Measurements from ENCODE around the gene ZSCAN1. TPM values are rescaled to one million over a fixed set of nuclear protein-coding genes. Genes with fewer than 3 reads are reported as not detected.

The ZSCAN1 gene
- total and polyA plus RNA-seq, 12 donors: 0.15 to 0.32 (median 0.28) TPM; not detected in 9

DNA sequence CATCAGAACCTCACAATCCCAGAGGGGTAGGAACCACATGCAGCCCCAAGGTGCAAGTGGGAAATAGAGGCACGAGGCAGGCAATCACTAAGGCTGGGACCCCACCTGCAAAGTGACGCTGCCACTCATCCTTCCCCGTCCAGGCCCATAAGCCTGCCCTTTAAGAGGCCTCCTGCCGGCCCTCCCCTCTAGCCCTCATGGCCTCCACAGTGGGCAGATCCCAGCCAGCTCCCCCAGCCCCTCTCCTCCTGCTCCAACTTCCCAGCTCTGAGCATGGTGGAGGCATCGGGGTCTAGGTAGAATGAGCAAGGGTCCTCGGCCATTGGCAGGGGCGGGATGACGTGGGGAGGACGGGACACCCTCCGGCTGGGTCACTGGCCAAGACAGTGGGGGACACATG lies 61.5 kb downstream of the ZSCAN1 start:
- Histone ChIP-seq H3K4me3 (no peak overlapping the region), H3K27me3 (no peaks in the 10 kb centered on the region), H3K9me3 (peaks cover 0 to 82% (median 0%) of the 10 kb centered on the region in 11 donors), H3K27ac (no peak overlapping the region), H3K36me3 (peaks cover 0 to 23% (median 0%) of the 10 kb centered on the region in 9 donors), H3K4me1 (peaks cover 0 to 22% (median 11%) of the 10 kb centered on the region in 9 donors)
- ATAC-seq (no peak), DNase-seq (no peak)
- TF ChIP-seq, protein P1, sequence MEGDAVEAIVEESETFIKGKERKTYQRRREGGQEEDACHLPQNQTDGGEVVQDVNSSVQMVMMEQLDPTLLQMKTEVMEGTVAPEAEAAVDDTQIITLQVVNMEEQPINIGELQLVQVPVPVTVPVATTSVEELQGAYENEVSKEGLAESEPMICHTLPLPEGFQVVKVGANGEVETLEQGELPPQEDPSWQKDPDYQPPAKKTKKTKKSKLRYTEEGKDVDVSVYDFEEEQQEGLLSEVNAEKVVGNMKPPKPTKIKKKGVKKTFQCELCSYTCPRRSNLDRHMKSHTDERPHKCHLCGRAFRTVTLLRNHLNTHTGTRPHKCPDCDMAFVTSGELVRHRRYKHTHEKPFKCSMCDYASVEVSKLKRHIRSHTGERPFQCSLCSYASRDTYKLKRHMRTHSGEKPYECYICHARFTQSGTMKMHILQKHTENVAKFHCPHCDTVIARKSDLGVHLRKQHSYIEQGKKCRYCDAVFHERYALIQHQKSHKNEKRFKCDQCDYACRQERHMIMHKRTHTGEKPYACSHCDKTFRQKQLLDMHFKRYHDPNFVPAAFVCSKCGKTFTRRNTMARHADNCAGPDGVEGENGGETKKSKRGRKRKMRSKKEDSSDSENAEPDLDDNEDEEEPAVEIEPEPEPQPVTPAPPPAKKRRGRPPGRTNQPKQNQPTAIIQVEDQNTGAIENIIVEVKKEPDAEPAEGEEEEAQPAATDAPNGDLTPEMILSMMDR (IDR thresholded peaks at IDR 0.05): no peak
- intact Hi-C loops (cut with DNase I): loop anchor here in 6 of 10 donors (5.0 kb wide), 4 partner anchors 33 to 93 kb away; partner anchors contain the start of genes ZNF135 (in 5 of the 6), ZNF329 (in 1 of the 6) and ZNF606 (in 1 of the 6)
- WGBS, 2 donors: 91 to 97% methylated on average over 10 of the region's 10 CpGs

DNA sequence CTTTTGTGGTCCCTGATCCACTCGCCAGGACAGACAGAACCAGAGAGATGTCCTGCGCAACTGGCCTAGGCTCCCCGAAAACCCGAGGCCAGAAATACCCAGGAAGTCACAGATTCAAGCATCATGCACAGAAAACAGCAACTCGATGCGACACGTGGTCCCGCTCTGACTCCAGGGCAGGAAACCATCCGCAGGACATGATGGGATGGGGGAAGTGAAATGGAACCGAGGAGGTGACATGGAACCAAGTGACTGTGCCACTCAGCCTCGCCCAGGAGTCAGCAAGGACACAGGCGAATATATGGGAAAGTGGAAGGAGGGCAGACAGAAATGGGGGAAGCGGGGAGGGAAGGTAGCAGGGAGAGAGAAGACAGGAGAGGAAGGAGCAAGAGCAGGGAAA lies 63.1 kb downstream of the ZSCAN1 start:
- peak overlapping the region in 1 of 10 donors; percentile 99 for H3K27ac ChIP-seq
- TF ChIP-seq, protein P1 (IDR thresholded peaks at IDR 0.05): no peak
- WGBS, 2 donors: 87 to 90% methylated on average over 13 of the region's 13 CpGs
- no peaks in the 10 kb centered on the region for H3K27me3 ChIP-seq
- ATAC-seq: no peak
- H3K36me3 ChIP-seq: peaks cover 0 to 19% (median 0%) of the 10 kb centered on the region in 9 donors
- DNase-seq: no peak
- H3K4me1 ChIP-seq: peaks cover 0 to 22% (median 11%) of the 10 kb centered on the region in 9 donors
- peak overlapping the region in 9 of 10 donors; percentile 76 to 100 (median 93) for H3K4me3 ChIP-seq
- peaks cover 0 to 82% (median 0%) of the 10 kb centered on the region in 11 donors for H3K9me3 ChIP-seq
- intact Hi-C loops (cut with DNase I): loop anchor here in 6 of 10 donors (5.0 kb wide), 4 partner anchors 35 to 95 kb away; partner anchors contain the start of genes ZNF135 (in 5 of the 6), ZNF329 (in 1 of the 6) and ZNF606 (in 1 of the 6)

DNA sequence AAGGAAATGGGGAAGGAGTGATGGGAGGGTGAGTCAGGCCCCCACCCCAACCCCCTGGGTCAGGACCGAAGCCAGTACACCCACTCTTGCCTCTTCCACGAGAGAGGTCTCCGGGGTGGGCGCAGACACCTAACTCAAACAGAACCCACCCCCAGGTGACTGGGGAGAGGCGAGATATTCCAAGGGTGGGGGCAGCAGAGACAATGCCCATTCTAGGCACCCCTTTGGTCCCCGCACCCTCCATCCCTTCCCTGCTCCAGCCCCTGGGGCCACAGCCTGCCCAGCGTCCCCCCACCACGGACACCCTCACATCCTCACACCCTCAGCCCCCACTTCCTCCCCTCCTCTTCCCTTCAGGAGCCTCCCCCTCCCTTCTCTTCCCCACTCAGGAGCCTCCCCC lies 63.5 kb downstream of the ZSCAN1 start:
- ATAC-seq (no peak), DNase-seq (peak in 1 of 2 donors; percentile 11)
- Histone ChIP-seq H3K4me3 (peak overlapping the region; percentile 68 to 100 (median 88)), H3K36me3 (peaks cover 0 to 14% (median 0%) of the 10 kb centered on the region in 9 donors), H3K27me3 (no peaks in the 10 kb centered on the region), H3K4me1 (peaks cover 0 to 22% (median 11%) of the 10 kb centered on the region in 9 donors), H3K9me3 (peaks cover 0 to 82% (median 0%) of the 10 kb centered on the region in 11 donors), H3K27ac (peak overlapping the region in 7 of 10 donors; percentile 72 to 99 (median 93))
- WGBS, 2 donors: 17 to 46% methylated on average over 4 to 8 of the region's 8 CpGs
- intact Hi-C loops (cut with DNase I): loop anchor here in 6 of 10 donors (5.0 kb wide), 4 partner anchors 35 to 95 kb away; partner anchors contain the start of genes ZNF135 (in 5 of the 6), ZNF329 (in 1 of the 6) and ZNF606 (in 1 of the 6)
- TF ChIP-seq, protein P1 (IDR thresholded peaks at IDR 0.05): no peak

DNA sequence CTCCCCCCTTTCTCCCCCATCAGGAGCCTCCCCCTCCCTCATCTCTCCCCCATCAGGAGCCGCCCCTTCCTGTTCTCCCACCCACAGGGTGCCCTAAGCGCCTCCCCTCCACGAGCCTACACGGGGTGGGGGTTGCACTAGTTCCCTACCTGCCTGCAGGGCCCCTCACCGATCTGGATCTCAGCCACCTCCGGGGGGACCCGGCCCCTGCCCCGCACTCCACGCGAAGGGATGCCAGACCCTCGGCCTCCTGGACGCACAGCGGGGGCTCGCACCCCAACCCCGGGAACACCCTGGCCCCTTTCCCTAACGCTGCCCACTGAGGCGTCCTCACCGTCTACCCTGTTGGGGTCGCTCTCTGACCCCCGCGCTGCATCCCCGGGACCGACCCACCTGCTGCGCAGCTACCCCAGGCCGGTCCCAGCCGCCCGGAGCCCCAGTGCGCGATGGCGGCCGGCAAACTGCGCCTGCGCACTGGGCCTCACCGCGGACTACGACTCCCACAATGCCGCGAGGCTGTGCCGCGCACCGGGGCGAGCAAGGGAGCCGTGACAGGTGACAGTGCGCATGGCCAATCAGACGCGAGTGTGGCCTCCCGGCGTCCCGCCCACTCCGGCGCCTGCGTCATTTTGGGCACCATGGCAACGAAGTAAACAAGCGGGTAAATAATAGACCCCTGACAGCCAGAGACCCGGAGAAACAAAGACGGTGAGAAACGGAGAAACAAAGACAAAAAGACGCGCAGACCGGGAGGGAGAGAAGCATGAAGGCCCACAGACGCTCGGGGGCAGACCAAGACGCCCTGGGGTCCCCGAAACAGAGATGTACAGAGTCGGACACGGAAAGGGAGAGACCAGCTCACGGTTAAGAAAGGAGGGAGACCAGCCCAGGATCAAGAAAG lies 64.2 kb downstream of the ZSCAN1 start, which contains the start of gene ZSCAN18:
TSS of gene ZSCAN18 (minus strand) at position 451 of the 901 bp plus-strand sequence. CDS start 7,964 bp downstream, outside the sequence.
- DNase-seq (peak; percentile 98 to 99), ATAC-seq (peak; percentile 99 to 100 (median 100))
- TF ChIP-seq, protein P1 (IDR thresholded peaks at IDR 0.05): no peak
- intact Hi-C loops (cut with DNase I): loop anchor here in 6 of 10 donors (2.0 to 5.0 kb wide), 5 partner anchors 36 to 96 kb away; partner anchors contain the start of genes ZNF135 (in 5 of the 6), ZNF329 (in 1 of the 6) and ZNF606 (in 1 of the 6)
- Histone ChIP-seq H3K9me3 (peaks cover 0 to 82% (median 2%) of the 10 kb centered on the region in 11 donors), H3K4me1 (peaks cover 0 to 22% (median 11%) of the 10 kb centered on the region in 9 donors), H3K36me3 (peaks cover 0 to 10% (median 0%) of the 10 kb centered on the region in 9 donors), H3K4me3 (peak within 1 kb of the TSS; percentile 68 to 100 (median 88)), H3K27me3 (no peaks in the 10 kb centered on the region), H3K27ac (peak within 1 kb of the TSS; percentile 72 to 99 (median 92))
- 0 to 1% methylated on average over 66 to 67 of the region's 67 CpGs for WGBS, 2 donors

Measured in heart right ventricle (tissue), 16 donors.